WERI-Rb-1 (cell line): Measurements from ENCODE around the gene SKI.

ENCODE experiments used
- DNase-seq: peaks from one replicate; pipeline ENCODE4 v3.0.0-alpha.2; 2020
- H3K27ac ChIP-seq: fragments of 250-450 bp; sonication (Bioruptor Pico); 2 replicates; pipeline ENCODE4 v1.5.1; 2020; ENCODE audit warnings: mild to moderate bottlenecking, moderate library complexity
- H3K27me3 ChIP-seq: fragments of 250-450 bp; sonication (Bioruptor Pico); 2 replicates; pipeline ENCODE4 v1.5.1; 2021; ENCODE audit warnings: mild to moderate bottlenecking, low read depth, moderate library complexity; ENCODE audit not compliant: insufficient read depth, severe bottlenecking
- H3K36me3 ChIP-seq: fragments of 250-450 bp; sonication (Bioruptor Pico); 2 replicates; pipeline ENCODE4 v1.5.1; 2020; ENCODE audit warnings: mild to moderate bottlenecking, moderate library complexity
- H3K4me3 ChIP-seq: 2 replicates; pipeline ENCODE4 v1.5.1; 2011; ENCODE audit warnings: low read depth, mild to moderate bottlenecking, control low read depth, low read length
- H3K9me3 ChIP-seq: fragments of 250-450 bp; sonication (Bioruptor Pico); 2 replicates; pipeline ENCODE4 v1.5.1; 2021; ENCODE audit warnings: mild to moderate bottlenecking, moderate library complexity; ENCODE audit not compliant: severe bottlenecking
- CTCF ChIP-seq: IDR thresholded peaks from 2 replicates; pipeline ENCODE4 v1.5.1; 2011; ENCODE audit warnings: low read depth, mild to moderate bottlenecking, control low read depth, inconsistent platforms, low read length

Gene SKI

DNA sequence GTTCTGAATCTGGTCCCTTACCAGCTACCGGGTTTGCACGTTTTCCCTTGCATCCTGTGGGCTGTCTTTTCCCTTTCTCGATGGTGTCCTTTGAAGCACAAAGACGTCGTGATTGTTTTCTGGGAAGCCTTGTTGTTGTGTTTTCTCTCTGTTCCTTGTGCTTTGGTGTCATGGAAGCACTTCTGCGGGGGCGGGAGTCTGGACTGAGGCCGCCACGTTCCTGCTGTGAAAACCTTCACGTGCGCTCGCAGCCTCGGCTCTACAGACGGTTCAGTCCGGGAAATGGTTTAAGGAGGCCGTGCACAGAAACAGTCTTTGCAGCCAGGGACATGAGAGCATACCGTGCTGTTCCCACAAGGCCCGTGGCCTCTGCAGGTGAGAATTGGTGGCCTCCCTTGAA lies 68.5 kb downstream of the SKI start:
- no peaks in the 10 kb centered on the region; the same call in 1 of the 2 replicates for H3K36me3 ChIP-seq
- H3K9me3 ChIP-seq, result no peaks in the 10 kb centered on the region
- no peak for DNase-seq
- TF ChIP-seq CTCF, result no peak
- no peaks in the 10 kb centered on the region for H3K27me3 ChIP-seq
- no peak overlapping the region for H3K27ac ChIP-seq
- H3K4me3 ChIP-seq, result no peak overlapping the region

GRCh38 chr1:2297246-2298011 lies 69.3 kb downstream of the SKI start:
- Histone ChIP-seq H3K36me3 (no peaks in the 10 kb centered on the region; the same call in 1 of the 2 replicates), H3K9me3 (no peaks in the 10 kb centered on the region), H3K4me3 (no peak overlapping the region), H3K27me3 (no peaks in the 10 kb centered on the region), H3K27ac (no peak overlapping the region)
- DNase-seq, result no peak
- no peak for TF ChIP-seq CTCF

- no peak for TF ChIP-seq CTCF
- H3K4me3 ChIP-seq, result no peak overlapping the region
- no peak for DNase-seq
- no peaks in the 10 kb centered on the region for H3K27me3 ChIP-seq
- H3K9me3 ChIP-seq, result no peaks in the 10 kb centered on the region
- H3K36me3 ChIP-seq, result no peaks in the 10 kb centered on the region; the same call in 1 of the 2 replicates
- H3K27ac ChIP-seq, result no peak overlapping the region
Measured at GRCh38 chr1:2298685-2299084, 70.6 kb downstream of the SKI start.

DNA sequence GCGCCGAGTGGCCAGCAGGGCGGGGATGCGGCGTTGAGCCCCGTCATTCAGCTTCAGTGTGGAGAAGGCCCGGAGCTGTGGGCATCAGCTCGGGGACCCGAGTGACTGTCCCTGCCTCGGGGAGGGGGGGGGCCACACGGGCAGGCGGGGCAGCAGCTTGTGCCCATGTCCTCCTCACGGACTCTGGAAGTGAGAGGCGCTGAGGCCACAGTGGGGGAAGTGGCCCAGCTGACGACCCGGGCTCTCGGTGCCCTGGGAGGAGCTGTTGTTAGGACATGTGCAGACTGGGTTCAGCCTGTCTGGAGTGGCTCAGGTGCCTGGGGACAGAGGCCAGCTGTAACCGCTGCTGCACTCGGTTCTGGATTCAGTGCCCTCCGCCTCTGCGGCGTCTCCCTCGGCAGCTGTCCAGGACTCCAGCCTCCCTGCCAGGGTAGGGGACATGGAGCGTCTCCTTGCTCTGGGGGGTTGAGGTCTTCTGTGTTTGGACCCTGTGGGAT lies 71.1 kb downstream of the SKI start:
- H3K4me3 ChIP-seq, result no peak overlapping the region
- TF ChIP-seq CTCF, result no peak
- DNase-seq, result no peak
- no peaks in the 10 kb centered on the region for H3K27me3 ChIP-seq
- no peak overlapping the region for H3K27ac ChIP-seq
- H3K36me3 ChIP-seq, result peaks cover under 1% of the 10 kb centered on the region; the same call in 1 of the 2 replicates
- H3K9me3 ChIP-seq, result no peaks in the 10 kb centered on the region

DNA sequence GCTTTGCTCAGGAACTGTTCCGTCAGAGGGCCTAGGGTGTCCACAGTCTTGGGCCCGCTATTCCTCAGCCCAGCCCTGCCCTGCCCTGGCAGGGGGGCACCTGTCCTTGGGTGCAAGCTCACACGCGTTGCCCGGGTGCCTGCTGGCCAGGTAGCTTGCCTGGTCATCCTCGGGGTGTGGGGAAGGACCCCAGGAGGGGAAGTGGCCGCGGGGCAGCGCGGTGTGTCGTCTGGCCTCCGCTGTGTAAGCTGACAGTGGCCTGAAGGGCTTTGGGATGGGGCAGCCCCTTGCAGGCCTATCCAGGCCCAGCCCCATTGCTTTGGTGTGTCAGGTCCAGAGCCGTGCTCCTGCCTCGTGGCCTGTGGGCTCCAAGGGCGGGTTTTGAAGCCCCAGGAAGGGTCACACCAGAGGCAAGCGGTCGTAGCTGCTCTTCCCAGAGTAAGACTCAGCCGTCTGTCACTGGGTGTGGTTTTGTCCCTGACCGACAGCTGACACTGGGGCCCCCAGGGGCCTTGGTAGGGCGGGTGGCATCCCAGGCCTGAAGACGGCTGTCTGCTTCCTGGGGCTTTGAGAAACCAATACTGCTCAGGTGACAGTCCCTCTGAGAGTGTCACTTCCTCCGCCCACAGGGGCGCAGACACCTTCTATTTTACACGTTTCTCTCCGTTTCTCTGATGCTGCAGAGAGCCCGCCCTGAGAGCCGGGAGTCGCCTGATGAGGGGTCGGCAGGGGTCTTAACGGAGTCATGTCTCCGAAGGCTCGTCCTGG lies 72.1 kb downstream of the SKI start:
- H3K4me3 ChIP-seq, result no peak overlapping the region
- H3K36me3 ChIP-seq, result peaks cover 11% of the 10 kb centered on the region
- no peaks in the 10 kb centered on the region for H3K27me3 ChIP-seq
- TF ChIP-seq CTCF, result no peak
- no peak for DNase-seq
- H3K27ac ChIP-seq, result no peak overlapping the region
- no peaks in the 10 kb centered on the region for H3K9me3 ChIP-seq
